ENCODE data around the gene CLNK.

GRCh38 chr4:10639664-10640063 lies 44.9 kb downstream of the CLNK start:
- TF ChIP-seq GATA2 (IDR thresholded peaks at IDR 0.05; ENCODE audit: low read depth, low read length) (no peak), GATA3 (IDR thresholded peaks at IDR 0.05; ENCODE audit: low read depth, low read length) (no peak)

Measured in SH-SY5Y (cell line).